OCI-LY3 (cell line): Measurements from ENCODE around the gene BST1.

Experiments used
- H2AFZ ChIP-seq: fragments of 200-600, 300-600 bp; shearing (Covaris generic); 2 replicates; pipeline ENCODE4 v1.6.0; 2014; ENCODE audit warnings: antibody characterized with exemption, low read depth, low read length
- H3K27ac ChIP-seq: fragments of 200-600, 300-600 bp; sonication (generic); 2 replicates; pipeline ENCODE4 v1.5.1; 2014; ENCODE audit warnings: mild to moderate bottlenecking, low read length, moderate library complexity, mixed read lengths
- H3K27me3 ChIP-seq: fragments of 200-600, 300-600 bp; sonication (generic); 2 replicates; pipeline ENCODE4 v1.6.1; 2014; ENCODE audit warnings: low read depth, low read length, mixed read lengths
- H3K36me3 ChIP-seq: fragments of 200-600, 300-600 bp; sonication (generic); replicated peaks from 2 replicates; pipeline ENCODE3; 2014; ENCODE audit warnings: low read depth, low read length, mixed read lengths
- H3K4me1 ChIP-seq: fragments of 300-600, 200-600 bp; sonication (generic); 2 replicates; pipeline ENCODE4 v1.6.1; 2014; ENCODE audit warnings: low read length, mixed read lengths
- H3K4me2 ChIP-seq: fragments of 200-600, 300-600 bp; sonication (generic); 2 replicates; pipeline ENCODE4 v1.6.1; 2014; ENCODE audit warnings: low read length, mixed read lengths
- H3K4me3 ChIP-seq: fragments of 300-600, 200-600 bp; sonication (generic); 2 replicates; pipeline ENCODE4 v1.5.1; 2014; ENCODE audit warnings: antibody characterized with exemption, mild to moderate bottlenecking, low read length, moderate library complexity
- H3K79me2 ChIP-seq: fragments of 300-600, 200-600 bp; shearing (Covaris generic); 2 replicates; pipeline ENCODE4 v1.6.1; 2014; ENCODE audit warnings: mild to moderate bottlenecking, low read length, mixed read lengths
- H3K9ac ChIP-seq: fragments of 300-600, 200-600 bp; shearing (Covaris generic); 2 replicates; pipeline ENCODE4 v1.6.0; 2014; ENCODE audit warnings: mild to moderate bottlenecking, low read length, moderate library complexity
- H3K9me3 ChIP-seq: fragments of 200-600, 300-600 bp; shearing (Covaris generic); 2 replicates; pipeline ENCODE4 v1.6.1; 2014; ENCODE audit warnings: low read length, mixed read lengths; ENCODE audit not compliant: insufficient read depth
- H4K20me1 ChIP-seq: fragments of 200-600, 300-600 bp; sonication (generic); 2 replicates; pipeline ENCODE4 v1.6.1; 2016; ENCODE audit warnings: low read length, mixed read lengths; ENCODE audit not compliant: insufficient read depth
- EZH2phosphoT487 ChIP-seq: fragments of 200-600 bp; shearing (Covaris generic); IDR thresholded peaks from 2 replicates; pipeline ENCODE4 v1.6.1; 2018; ENCODE audit warnings: antibody characterized with exemption, mixed run types, low read depth
- TF ChIP-seq, protein P1 (sequence below): fragments of 200-600, 300-600 bp; sonication (generic); IDR thresholded peaks from 2 replicates; pipeline ENCODE4 v1.5.1; 2014; ENCODE audit warnings: antibody characterized with exemption, low read length, low read depth

Gene BST1

DNA sequence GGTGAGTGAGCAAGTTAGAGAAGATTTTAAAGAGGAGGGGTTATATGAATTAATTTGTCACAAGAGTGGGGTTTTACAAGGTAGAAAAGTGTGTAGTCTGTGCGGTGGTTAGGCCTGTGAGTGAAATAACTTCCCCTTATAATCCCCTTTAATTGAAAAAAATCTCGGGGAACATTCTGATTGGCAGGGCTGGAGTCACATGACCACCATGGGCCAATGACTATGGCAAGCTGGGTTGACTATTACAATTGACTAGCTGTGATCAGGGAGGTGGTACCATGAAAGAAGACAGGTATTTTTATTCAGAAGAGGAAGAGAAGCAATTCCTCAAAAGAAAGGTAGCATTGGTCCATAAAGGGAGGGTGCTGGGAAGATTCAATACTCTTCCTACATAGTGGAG is 48.3 kb downstream of the BST1 start:
- H3K4me1 ChIP-seq = peaks cover 3% of the 10 kb centered on the region; the same call in 1 of the 2 replicates
- no peaks in the 10 kb centered on the region for H3K79me2 ChIP-seq

DNA sequence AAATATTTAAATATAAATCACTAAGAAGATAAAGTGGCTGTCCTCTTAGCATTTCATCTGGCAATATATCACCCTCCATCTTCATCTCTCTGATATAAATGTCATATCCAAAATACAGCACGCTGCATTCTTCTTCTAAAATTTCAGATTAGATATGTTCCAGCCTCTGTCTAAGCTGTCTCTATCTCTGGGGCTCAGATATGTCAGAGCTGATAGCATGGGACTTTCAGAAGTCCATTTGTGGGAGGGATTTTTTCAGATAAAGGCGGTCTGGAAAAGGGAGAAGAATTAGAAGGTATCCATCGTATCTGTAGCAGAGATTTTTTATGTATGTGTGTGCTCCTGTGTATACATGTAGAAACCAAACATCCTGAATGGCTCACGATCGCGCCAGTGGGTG is 50.2 kb downstream of the BST1 start:
- H3K27ac ChIP-seq = no peak overlapping the region
- H3K36me3 ChIP-seq = no peaks in the 10 kb centered on the region
- no peaks in the 10 kb centered on the region for H3K9me3 ChIP-seq
- H3K9ac ChIP-seq = no peak overlapping the region
- no peak overlapping the region for H2AFZ ChIP-seq
- no peak overlapping the region for H3K4me2 ChIP-seq
- H3K4me3 ChIP-seq = no peak overlapping the region
- TF ChIP-seq EZH2phosphoT487 = no peak
- TF ChIP-seq, protein P1, sequence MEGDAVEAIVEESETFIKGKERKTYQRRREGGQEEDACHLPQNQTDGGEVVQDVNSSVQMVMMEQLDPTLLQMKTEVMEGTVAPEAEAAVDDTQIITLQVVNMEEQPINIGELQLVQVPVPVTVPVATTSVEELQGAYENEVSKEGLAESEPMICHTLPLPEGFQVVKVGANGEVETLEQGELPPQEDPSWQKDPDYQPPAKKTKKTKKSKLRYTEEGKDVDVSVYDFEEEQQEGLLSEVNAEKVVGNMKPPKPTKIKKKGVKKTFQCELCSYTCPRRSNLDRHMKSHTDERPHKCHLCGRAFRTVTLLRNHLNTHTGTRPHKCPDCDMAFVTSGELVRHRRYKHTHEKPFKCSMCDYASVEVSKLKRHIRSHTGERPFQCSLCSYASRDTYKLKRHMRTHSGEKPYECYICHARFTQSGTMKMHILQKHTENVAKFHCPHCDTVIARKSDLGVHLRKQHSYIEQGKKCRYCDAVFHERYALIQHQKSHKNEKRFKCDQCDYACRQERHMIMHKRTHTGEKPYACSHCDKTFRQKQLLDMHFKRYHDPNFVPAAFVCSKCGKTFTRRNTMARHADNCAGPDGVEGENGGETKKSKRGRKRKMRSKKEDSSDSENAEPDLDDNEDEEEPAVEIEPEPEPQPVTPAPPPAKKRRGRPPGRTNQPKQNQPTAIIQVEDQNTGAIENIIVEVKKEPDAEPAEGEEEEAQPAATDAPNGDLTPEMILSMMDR = no peak
- H3K79me2 ChIP-seq = no peaks in the 10 kb centered on the region
- H3K27me3 ChIP-seq = no peaks in the 10 kb centered on the region
- no peaks in the 10 kb centered on the region for H4K20me1 ChIP-seq
- peaks cover 10% of the 10 kb centered on the region; the same call in 1 of the 2 replicates for H3K4me1 ChIP-seq

More for the DNA sequence above, 48.3 kb downstream of the BST1 start:
- Histone ChIP-seq H2AFZ (no peak overlapping the region), H3K27ac (no peak overlapping the region), H3K27me3 (no peaks in the 10 kb centered on the region), H4K20me1 (no peaks in the 10 kb centered on the region), H3K9me3 (no peaks in the 10 kb centered on the region), H3K9ac (no peak overlapping the region), H3K4me3 (no peak overlapping the region), H3K36me3 (no peaks in the 10 kb centered on the region), H3K4me2 (no peak overlapping the region)
- TF ChIP-seq, protein P1 = no peak
- no peak for TF ChIP-seq EZH2phosphoT487

- Histone ChIP-seq H4K20me1 (no peaks in the 10 kb centered on the region), H3K27me3 (no peaks in the 10 kb centered on the region), H3K4me1 (peaks cover 10% of the 10 kb centered on the region; the same call in 1 of the 2 replicates), H3K79me2 (no peaks in the 10 kb centered on the region), H3K36me3 (no peaks in the 10 kb centered on the region), H2AFZ (no peak overlapping the region), H3K4me3 (no peak overlapping the region), H3K9me3 (no peaks in the 10 kb centered on the region), H3K4me2 (no peak overlapping the region), H3K27ac (no peak overlapping the region), H3K9ac (no peak overlapping the region)
- TF ChIP-seq, protein P1 = no peak
- TF ChIP-seq EZH2phosphoT487 = no peak
Observed at GRCh38 chr4:15753786-15754185, 50.9 kb downstream of the BST1 start.

- no peaks in the 10 kb centered on the region for H3K79me2 ChIP-seq
- TF ChIP-seq, protein P1 = no peak
- no peak for TF ChIP-seq EZH2phosphoT487
- no peak overlapping the region for H3K9ac ChIP-seq
- no peak overlapping the region for H3K27ac ChIP-seq
- no peaks in the 10 kb centered on the region for H3K36me3 ChIP-seq
- no peaks in the 10 kb centered on the region for H3K27me3 ChIP-seq
- no peaks in the 10 kb centered on the region for H3K9me3 ChIP-seq
- H3K4me1 ChIP-seq = peaks cover 10% of the 10 kb centered on the region; the same call in 1 of the 2 replicates
- H3K4me2 ChIP-seq = no peak overlapping the region
- no peak overlapping the region for H3K4me3 ChIP-seq
- H2AFZ ChIP-seq = no peak overlapping the region
- no peaks in the 10 kb centered on the region for H4K20me1 ChIP-seq
Observed at GRCh38 chr4:15754323-15754722, 51.5 kb downstream of the BST1 start.
